Measurements from ENCODE around the gene CFAP69. TPM values are rescaled to one million over a fixed set of nuclear protein-coding genes. Genes with fewer than 3 reads are reported as not detected.
"Not testable (repeated sequence)": the region's sequence is repeated elsewhere in the genome, so short reads cannot be mapped to it uniquely, and the experiment has no call there.

CFAP69 gene
- total RNA-seq, 2 donors from 2014 or later, result 3.5 to 5.9 TPM

DNA sequence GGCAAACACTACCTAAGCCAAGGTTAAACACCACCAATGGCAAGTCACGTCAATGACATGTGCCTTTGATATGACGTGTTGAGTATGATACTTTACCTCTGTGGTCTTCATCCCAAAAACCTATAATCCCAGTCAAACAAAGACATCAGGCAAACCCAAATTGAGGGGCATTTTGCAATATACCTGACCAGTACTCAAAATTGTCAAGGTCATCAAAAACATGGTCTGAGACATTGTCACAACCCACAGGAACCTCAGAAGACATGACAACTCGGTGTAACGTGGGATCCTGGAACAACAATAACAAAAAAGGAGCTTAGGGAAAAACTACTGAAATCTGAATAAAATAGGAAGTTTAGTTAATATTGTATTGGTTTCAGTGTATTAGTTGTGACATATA lies 68.9 kb downstream of the CFAP69 start:
- DNase-seq, result no peak
- no peak for ATAC-seq
- intact Hi-C loops (cut with DNase I, micrococcal nuclease), result loop anchor here in 1 of 2 donors (10.0 kb wide), 1 partner anchor 111 kb away; no protein-coding TSS in a partner anchor

DNA sequence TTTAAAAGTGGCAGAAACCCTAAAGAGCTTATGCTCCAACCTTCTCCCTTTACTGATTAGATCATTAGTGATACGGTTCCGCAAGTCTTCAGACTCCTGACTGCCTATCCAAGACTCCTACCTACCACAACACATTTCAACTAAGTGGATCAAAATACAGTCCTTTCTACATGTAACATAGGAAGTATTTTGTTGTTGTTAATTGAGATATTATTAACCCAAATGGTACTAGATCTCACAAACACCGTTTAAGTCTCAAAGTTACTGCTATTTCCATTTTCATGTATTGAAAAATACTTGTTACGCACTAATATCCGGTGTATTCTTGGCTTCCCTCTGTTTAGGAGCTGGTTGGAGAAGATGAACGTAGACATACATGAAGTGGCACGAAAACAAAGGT lies 75.0 kb downstream of the CFAP69 start:
- DNase-seq, result no peak
- intact Hi-C loops (cut with DNase I, micrococcal nuclease), result no loop called here
- no peak for ATAC-seq

DNA sequence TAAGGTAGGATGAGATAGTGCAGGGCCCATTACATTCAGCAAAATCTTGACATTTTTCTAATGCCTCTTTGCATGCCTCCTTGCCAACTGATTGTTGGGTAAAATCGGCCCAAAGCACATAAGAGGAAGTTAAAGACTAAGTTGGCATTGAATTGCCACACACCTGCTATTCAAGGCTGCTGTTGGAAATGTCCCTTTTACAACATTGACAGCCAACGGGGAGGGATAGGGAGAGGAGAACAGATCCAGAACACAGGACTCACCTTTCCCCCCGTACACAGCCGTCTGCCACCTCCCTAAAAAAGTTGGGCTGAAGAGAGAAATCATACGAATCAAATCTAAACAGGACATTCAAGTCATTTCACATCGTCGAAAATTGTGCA lies 75.4 kb downstream of the CFAP69 start:
- DNase-seq (no peak), ATAC-seq (no peak)
- intact Hi-C loops (cut with DNase I, micrococcal nuclease), result no loop called here

DNA sequence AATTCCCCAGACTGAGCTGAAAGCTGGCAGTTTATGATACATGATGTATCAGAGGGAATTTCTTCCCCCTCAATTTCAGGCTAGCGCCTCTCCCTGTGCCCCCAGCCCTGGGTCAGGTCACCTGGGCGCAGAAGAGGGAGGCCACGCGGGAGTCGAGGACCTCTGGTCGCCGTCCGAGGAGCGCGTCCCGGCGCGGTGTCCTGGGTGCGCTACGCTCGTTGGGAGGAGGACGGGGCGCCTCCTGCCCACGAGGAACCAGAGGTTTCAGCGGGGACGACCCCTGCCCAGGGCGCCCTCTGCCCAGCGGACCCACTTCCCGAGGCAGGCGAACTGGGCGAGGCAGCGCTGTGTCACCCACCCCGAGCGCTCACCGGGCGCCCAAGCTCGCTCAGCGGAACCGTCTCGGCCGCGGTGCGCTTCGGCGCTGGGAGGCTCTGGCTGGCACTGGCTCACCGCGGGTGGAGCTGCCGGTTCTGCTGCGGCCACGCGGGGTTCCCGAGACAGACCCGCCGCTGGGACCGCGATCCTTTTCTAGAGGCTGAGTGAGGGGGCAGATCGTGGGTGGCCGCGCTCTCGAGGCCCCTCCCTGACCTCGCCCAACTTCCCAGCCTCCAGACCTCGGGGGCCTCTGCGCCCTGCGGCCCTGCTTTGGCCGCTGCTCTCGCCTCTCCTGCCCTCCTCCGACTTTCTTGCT lies 76.0 kb downstream of the CFAP69 start, which contains the start of gene FAM237B:
FAM237B (minus strand) TSS at position 504 of the 694 bp plus-strand sequence. CDS start 1,556 bp downstream, outside the sequence.
- peak; percentile 53 for ATAC-seq
- peak in 1 of 2 donors; percentile 12 for DNase-seq
- intact Hi-C loops (cut with DNase I, micrococcal nuclease), result no loop called here

DNA sequence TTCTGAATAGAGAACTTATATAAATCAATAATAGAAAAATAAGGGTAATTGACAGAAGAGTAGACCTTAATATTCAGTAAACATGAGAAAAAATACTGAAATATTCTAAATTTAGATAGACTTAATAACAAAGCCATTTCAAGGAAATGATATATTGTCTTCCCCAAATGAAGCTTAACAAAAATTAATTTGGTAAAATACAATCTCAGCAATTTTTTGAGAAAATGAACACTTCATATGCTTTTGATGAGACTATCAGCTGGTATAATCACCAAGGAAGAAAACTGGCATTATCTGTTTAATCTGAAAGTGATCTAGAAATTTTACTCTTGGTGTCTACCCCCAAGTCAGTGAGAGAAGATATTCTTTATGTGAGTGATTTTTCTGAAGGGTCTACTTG lies 77.9 kb downstream of the CFAP69 start:
- ATAC-seq (no peak), DNase-seq (no peak)
- intact Hi-C loops (cut with DNase I, micrococcal nuclease), result no loop called here

GRCh38 chr7:90326500-90326899 lies 81.5 kb downstream of the CFAP69 start:
- ATAC-seq (no peak), DNase-seq (no peak)
- intact Hi-C loops (cut with DNase I, micrococcal nuclease), result no loop called here

- ATAC-seq (no peak), DNase-seq (no peak)
- intact Hi-C loops (cut with DNase I, micrococcal nuclease), result no loop called here
These were observed 89.3 kb downstream of the CFAP69 start for GRCh38 chr7:90334193-90334843.

DNA sequence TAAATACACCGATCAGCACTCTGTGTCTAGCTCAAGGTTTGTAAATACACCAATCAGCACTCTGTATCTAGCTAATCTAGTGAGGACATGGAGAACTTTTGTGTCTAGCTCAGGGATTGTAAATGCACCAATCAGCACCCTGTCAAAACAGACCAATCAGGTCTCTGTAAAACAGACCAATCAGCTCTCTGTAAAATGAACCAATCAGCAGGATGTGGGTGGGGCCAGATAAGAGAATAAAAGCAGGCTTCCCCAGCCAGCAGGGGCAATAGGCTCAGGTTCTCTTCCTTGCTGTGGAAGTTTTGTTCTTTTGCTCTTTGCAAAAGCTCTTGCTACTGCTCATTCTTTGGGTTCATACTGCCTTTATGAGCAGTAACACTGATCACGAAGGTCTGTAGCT lies 90.0 kb downstream of the CFAP69 start:
- DNase-seq; ATAC-seq; intact Hi-C loops (cut with DNase I, micrococcal nuclease): not testable (repeated sequence)

- no peak for ATAC-seq
- DNase-seq, result no peak
- intact Hi-C loops (cut with DNase I, micrococcal nuclease), result no loop called here
These were observed 92.1 kb downstream of the CFAP69 start for GRCh38 chr7:90337106-90337505.

DNA sequence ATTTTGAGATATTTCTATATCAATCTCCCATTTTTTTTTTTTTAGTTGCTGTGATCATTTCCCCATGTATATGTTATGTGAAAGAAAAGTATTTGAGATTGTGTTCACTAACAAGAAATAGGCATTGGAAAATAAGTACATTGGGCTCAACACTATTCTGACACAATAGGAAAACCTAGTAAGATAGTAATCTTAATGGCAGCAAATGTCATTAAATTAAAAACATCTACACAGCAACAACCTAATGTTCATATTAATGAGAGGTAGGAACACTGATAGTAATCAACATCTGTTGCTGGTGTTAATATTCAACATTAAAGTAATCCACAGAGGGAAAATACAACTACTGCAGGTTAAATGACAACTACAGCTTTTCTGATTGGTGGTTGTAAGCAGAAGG lies 100.0 kb downstream of the CFAP69 start:
- DNase-seq (no peak), ATAC-seq (no peak)
- intact Hi-C loops (cut with DNase I, micrococcal nuclease), result no loop called here

DNA sequence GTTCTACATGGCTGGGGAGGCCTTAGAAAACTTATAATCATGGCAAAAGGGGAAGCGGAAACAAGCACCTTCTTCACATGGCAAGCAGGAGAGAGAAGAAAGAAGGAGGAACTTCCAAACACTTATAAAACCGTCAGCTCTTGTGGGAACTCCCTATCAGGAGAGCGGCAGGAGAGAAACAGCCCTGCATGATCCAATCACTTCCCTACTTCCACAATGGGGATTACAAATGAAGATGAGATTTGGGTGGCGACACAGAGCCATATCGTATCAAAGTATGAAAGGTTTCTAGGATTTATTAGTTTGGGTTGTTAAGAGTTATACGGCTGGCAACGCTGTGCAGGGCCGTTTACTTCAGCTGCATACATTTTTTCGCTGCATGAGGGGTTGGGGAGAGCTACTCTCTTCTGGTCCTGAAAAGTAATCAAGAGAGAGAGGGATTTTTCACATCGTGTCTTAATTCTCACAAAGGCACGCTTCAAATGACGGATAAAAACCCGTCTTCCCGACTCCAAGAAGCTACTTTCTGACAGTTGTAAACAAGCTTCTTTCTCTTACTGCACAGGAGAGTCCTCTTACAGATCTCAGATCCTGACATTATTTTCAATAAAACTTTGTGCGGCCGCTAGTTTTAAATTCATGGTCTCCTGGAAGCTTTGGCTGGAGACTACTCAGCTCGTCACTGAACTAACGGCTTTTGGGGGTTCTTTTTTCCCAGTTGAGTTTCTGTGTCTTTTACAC lies 100.8 kb downstream of the CFAP69 start:
- intact Hi-C loops (cut with DNase I, micrococcal nuclease), result no loop called here
- DNase-seq, result peak; percentile 31 to 53

DNA sequence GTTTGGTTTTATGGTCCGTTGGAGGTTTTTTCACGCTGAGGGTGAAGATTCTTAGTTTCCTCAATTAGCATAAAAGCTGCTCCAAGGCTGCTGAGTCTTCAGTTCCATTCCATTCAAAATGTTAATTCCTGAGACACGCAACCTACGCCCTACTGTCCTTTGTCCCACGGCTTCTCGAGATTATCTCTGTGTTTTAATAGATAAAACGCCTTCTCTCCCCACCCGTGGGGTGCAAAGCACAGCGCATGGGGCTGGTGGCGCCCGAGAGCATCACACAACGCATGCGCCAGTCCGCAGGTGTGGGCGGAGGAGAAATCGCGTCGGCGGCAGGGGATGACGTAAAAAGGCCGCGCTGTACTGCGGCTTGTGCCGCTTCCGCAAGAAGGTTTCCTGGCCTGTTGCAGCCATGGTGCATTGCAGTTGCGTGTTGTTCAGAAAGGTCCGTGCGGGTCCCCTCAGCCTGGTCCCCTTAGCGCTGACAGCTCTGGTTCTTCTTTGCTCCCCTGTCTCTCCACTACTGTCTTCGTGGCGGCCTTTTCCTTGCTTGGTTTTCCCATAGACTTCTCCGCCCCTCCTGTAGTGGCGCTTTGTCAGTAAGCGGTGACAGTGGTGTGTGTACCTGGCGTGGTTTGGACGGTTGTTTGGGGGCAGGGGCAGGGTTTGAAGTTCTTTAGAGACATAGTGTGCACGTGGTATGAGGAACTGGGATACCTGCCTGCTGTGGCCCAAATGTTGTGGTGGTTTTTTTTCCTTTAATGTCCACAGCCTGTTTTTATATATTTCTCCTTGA lies 101.6 kb downstream of the CFAP69 start, which contains the start of gene GTPBP10:
GTPBP10 (plus strand) TSS at position 381 of the 790 bp plus-strand sequence; CDS start at position 407, 26 bp downstream.
- peak; percentile 97 for ATAC-seq
- peak; percentile 94 to 97 for DNase-seq
- intact Hi-C loops (cut with DNase I, micrococcal nuclease), result no loop called here

More for the DNA sequence above, 100.8 kb downstream of the CFAP69 start:
- ATAC-seq, result peak; percentile 76

DNA sequence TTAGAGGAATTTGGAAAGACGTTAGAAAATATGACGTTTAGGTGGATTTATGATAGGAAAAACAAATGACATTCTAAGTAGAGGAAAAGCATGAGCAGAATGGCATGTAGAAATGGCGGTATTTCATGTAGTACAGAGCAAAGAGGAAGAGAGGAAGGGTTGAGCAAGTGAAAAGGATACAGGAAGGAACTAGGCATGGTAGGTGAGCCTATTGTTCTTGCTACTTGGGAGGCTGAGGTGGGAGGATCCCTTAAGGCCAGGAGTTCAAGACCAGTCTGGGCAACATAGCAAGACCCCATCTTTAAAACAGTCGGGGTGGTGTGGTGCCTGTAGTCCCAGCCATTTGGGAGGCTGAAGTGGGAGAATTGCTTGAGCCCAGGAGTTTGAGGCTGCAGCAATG lies 102.8 kb downstream of the CFAP69 start:
- DNase-seq (no peak), ATAC-seq (no peak)
- intact Hi-C loops (cut with DNase I, micrococcal nuclease), result no loop called here

DNA sequence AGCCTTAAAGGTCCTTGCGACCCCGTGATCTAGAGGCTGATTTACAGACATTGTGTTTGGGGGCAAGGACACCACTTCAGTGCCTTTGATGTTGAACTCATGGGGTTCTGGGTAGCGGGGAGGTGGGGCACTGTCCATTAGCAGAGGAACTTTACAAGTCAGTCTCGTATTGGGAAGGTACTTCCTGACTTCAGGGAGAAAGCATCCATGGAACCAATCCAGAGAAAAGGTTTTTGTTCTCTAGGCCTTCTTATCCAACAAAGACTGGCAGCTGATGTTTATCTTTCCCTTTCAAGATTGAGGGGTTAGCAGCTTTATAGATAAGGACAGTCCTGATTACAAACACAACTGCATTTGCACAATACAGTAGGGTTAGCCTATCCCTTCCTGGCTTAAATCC lies 104.3 kb downstream of the CFAP69 start:
- no peak for ATAC-seq
- DNase-seq, result no peak
- intact Hi-C loops (cut with DNase I, micrococcal nuclease), result no loop called here

- intact Hi-C loops (cut with DNase I, micrococcal nuclease); DNase-seq; ATAC-seq: not testable (repeated sequence)
These were observed 105.1 kb downstream of the CFAP69 start for GRCh38 chr7:90350032-90350431.

DNA sequence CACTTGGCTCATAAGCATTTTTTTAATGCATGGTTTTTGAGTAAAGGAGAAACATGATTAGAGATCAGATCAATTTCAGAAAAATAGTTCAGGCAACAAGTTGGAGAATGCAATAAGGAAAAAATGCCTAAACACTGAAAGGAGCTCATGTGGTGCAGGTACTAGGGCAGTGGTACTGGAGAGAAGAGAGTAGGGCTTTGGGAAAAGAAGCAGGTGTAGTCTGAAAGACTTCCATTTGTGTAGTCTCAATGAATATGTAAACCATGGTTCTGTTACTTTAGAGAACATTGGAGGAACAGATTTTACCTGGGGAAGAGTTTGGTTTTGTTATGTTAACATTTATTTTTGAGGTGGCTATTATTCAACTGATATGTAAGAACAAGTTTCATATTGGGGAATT lies 107.0 kb downstream of the CFAP69 start:
- no peak for DNase-seq
- ATAC-seq, result no peak
- intact Hi-C loops (cut with DNase I, micrococcal nuclease), result no loop called here
